GM21723 (cell line): Measurements from ENCODE around the gene RPL23.

Experiments
- ATAC-seq: cut with Tn5 transposase; IDR thresholded peaks from one replicate; pipeline ENCODE4 v1.9.1; 2021; ENCODE audit warnings: mild to moderate bottlenecking, moderate library complexity; ENCODE audit not compliant: unreplicated experiment

The RPL23 gene

DNA sequence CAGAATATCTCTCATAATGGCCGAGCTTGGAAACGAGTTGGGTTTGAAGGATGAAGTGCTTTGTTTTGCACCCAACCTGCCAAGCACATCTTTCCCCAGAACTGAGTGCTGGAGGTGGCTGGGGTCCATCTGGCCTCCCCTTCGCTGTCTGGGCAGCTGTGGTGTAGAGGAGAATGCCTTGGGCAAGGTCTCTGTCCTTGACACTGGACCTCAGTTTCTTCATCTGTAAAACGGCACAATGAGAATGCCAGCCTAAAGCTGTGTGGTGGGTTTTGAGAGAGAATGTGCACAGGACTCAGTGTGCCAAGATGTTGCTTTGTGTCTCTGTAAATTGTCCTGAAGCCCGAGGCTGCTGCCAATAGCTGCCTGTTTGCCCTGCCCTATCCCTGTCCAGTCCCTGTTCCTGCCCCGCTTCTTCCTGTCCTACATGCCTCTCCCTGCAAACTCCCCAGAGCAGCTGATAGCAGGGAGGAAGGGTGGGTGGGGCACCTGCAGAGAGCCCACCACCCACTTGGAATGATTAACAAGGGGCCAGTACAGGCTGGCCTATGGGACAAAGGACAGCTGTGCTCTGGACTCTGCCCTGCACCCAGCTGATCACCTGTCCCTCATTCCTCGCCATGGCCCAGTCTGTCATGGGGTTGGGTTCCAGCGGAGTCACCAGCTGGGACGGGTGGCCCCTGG, 31.7 kb upstream of the RPL23 start:
- no peak for ATAC-seq

DNA sequence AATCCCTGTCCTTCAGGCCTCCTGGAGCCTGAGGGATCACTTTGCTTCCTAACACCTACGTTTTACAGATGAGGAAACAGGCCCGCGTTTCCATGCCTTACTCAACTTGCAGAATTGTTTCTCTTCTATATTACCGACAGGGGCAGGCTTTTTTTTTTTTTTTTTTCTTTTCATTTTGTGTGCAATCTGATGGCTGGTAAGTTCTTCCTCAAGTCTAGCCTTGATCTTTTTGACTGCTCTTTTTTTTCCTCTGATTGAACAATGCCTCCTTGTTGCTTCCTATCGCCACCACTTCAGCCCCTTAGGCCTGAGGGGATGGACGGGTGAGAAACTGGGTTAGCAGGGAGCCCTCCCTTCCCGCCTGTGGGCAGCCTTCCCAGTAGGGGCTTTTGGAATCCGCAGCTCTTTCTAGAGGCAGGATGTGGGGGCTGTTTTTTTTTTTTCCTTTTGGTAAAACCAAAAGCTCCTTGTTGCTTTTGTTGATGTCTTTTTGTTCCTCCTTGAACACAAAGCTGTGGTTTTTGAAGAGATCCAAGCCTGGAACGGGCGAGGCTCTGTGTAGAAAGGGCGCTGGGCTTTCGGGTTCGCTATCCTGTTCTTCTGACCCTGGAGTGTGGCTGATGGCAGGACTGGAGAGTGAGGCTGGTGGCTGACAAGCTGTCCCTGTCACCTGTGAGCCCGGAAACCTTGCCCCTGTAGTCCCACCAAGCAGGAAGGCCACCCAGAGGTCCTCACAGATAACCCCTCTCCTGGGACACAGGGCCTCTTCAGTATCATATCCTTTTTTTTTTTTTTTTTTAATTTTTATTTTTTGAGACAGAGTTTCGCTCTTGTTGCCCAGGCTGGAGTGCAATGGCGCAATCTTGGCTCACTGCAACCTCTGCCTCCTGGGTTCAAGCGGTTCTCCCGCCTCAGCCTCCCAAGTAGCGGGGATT, 30.3 kb upstream of the RPL23 start:
- no peak for ATAC-seq

DNA sequence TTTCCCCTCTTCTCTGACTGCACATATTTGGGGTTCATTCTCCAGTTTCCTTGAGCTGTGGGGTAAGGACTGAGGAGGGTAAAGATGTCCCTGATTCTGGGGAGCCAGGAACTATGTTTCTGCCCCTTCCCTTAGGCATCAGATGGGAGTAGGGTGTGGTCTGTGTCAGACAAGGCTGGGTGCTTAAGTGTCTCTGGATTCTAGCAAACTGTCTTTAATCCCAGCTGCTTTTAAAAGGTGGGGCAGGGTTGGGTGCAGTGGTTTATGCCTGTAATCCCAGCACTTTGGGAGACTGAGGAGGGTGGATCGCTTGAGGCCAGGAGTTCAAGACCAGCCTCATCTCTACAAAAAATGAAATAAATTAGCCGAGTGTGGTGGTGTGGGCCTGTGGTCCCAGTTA, 29.3 kb upstream of the RPL23 start:
- ATAC-seq = no peak

DNA sequence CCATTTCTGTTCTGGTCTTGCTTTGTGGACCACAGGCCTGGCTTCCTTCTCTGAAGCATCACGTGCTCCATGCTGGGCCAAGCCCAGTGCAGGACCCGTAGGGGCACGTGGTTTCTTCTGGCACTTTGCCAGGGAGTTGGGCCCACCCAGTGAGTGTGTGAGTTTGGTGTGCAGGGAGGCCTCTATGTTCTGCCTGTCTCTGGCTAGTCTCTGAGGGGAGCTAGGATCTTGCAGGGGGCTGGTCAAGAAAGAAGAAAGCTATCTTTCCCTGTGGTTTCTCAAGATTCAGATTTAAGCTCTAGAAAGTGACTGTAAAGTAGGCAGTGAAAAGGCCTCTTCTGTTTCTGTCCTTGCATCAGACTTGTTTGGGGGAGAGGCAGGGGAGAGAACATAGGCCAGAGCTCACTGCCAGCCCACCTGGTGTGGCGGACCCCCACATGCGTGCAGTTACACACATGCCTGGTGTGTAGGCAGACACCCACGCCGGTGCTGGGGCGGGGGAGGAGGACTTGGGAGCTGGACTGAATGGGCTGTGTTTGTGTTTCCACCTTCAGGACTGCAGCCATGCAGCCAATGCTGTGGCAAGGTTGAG, 28.2 kb upstream of the RPL23 start:
- ATAC-seq = no peak

DNA sequence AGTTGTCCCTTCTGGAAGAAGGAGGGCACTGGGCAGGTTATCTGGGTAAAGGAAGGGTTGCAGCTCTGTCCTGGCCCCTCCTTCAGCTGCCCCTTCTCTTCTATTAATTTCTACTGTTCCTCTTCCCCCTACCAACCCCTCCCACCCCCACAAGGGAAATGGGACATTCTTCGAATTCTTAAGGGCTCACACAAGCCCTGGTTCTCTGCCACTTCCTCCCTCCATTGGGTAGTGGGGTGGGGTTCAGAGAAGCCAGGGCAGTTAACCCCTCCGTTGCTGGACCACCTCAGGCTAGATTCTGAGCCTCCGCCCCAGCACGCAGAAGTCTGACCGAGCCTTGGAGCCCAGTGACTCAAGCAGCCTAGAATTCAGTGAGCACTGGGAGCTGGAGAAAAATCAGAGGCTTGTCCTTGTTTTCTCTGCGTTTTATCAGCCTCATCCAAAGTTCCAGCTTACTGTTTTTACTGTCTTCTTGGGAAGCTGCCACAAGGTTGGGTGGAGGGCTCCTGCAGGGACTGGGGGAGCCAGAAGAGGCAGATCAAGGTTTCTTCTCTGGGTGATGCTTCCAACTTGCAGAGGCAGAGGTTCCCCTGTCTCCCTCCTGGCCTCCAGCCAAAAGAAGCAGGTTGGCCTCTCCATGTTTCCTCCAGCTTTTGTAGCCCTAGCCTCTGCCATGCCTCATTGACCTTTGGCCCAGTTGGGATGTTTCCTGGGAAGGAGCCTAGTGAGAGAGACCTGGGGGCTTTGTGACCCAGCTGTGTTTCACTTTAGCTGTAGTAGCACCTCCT, 26.6 kb upstream of the RPL23 start:
- no peak for ATAC-seq

DNA sequence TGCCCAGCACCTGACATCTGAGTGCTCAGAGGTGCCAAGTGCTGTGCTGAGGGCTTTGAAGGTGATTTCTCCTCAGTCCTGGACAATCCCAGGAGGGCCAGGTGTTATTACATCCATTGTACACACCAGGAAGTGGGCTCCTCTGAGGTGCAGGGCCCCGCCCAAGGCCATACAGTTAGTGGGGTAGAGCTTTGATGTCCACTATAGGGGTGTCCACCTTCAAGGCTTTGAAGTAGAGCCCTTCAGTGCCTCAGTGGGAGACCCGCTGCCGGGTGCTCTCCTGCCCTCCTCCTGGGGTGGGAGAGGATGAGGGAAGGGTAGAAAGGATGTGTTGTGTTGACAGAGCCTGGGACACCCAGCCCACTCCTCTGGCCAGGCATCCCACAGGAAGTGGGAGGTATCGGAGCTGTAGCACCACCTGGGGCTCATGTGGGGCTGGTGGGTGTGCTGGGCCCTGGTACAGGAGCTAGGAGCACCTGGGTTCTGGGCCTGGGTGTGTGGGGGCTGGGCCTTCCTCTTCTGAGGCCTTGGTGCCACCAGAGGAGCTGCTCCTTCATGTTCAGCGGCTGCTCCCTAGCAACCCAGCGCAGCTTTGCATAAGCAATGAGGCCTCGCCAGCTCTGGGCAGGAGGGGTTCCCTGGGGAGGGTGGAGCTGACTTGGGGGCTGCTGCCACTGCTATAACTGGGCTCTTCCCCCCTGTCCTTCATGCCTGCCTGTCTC, 23.8 kb upstream of the RPL23 start:
- no peak for ATAC-seq

DNA sequence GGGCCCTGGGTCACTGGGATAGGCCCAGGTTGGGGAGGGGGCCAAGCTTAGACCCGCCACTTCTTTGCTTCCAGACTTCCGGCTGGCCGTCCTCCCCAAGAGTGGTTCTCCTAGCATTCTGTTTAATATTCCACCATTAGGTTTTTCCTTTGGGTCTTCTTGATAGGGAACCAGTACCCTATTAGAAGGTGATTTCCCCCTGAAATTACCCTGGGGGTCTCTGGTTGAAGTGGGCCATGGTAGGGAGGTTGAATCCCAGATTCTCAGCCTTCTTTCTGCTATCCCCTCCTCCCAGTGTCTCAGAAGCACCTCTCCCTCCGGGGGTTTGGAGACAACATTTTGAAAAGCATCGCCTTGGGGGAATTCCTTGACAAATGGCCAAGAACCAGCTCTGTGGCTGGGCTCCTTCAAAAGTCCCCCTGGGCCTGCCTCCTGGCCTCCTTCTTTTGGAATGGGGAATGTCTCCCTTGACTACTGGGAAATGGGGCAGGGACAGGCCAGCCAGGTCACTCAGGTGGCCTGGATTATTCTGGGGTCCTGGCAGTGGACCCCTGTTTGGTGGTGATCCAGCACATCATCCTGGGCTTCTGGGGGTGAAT, 22.1 kb upstream of the RPL23 start:
- ATAC-seq = no peak

DNA sequence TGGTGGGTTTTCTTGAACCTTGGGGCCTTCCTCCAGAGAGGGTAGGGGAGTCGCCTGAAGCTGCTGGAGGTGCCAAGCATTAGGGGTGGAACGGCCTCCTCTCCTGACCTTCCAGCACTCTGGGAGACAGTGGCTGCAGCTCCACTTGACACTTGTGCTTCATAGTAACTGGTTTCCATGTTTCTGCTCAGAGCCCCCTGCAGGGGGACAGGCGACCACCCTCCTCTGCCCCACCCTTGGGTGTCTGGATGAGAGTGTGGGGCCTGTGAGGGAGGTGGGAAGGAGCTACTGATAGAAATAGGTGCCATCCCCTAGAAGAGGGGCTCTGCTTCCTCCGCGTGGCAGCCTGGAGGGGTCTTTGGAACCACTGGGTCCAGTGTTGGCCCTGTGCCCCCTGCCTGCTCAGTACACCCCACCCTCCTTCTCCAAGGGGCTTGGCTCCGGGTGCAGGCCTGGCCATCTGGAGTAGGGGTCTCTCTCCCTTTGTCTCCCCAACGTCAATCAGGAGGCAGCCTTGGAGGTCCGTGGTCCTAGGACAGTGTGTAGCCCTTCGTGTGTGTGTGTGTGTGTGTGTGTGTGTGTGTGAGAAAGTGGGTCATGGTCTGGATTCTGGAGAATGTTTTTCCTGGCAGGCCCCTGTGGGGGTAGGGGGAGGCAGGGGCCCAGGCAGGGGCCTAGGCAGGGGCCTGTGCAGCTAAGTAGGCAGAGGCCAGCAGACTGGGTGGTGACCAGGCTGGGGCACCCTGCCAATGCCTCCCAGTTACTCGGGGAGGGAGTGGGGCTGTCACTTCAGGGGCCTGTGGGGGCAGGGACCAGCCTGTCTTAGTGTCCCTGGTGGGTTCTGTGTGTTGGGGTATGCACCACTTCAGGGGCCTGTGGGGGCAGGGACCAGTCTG, 21.2 kb upstream of the RPL23 start:
- ATAC-seq = no peak

DNA sequence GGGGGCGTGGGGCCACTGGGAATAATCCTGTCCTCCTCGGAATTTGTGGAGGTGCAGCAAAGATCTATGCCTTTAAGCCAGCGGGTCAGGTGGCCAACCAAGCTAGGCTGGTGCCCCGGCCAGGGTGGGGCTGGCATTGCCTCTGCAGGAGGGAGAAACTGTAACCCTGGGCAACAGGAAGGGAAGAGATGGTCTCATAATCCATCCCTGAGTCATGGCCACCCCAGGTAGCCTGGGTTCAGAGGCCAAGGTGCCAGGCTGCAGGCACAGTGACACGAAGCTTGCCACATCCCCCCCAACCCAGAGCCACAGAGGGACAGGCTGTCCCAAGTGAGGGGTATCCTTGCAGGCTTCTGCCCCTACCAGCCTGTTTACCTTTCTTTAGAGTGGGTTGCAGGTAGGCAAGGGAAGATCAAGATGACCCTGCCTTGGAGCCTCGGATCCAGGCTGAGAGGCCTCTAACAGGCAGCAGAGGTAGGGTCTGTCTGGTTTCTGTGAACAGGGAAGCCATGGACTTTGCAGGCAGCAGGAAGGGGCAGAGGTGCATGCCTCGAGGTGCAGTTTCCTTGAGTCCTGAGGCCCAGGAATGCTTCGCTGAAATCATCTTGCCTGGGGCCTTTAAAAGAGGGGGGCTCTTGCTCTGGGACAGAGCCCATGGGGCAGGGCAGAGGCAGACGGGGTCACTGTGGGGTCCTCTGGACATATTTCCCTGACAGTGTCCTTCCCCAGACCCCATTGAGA, 20.3 kb upstream of the RPL23 start:
- ATAC-seq = no peak

DNA sequence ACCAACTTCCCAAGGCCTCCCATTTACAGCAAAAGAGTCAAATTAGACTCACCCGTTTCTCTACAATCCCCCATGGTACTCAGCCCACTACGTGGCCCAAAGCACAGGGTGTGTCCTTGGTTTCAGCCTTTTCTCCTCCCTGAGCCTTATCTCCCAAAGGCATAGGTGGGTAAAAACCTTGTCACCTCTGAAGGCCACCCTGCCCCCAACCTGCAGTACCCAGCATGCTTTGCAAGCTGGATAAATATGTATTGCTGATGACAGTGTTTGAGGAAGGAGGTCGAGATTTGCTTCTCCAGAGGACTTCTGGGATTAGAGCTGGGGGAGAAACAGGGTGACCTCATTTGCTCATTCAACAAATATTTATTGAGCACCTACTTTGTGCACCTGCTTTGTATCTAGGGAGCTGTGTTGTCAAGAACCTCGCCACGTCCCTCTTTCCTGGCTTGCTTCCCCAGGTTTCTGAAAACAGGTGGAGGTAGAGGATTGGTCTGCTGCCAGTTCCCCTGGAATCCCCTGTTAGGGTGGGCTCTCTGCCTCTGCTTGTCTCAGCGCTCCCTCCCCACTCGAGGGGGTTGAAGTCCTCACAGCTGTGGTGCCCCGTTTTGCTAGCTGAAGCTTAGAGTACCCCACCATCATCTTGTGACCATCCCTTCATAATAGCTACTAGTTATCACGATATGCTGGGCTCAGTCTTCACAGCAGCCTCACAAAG, 19.3 kb upstream of the RPL23 start:
- no peak for ATAC-seq

DNA sequence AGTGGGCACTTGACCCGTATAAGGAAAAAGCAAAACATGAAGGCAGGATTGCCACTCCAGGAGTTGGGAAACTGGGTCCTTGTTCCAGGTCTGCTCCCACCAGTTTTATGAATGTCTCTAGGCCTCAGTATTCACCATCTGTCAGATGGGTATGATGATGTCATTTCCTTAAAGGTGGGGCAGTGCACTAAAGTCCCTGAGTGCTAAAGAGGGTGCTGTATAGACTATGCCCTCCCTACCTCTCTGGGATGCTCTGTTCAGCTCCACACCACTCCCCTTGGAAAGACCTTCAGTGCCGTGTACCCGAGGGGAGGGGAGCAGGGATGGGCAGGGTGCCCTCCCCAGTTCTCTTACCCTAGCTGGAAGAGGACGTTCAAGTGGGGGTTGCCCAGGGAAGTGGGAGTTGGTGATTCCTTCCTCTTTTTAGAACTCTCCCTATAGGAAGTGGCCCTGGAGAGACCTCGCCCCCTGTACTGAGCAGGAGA, 18.5 kb upstream of the RPL23 start:
- ATAC-seq = no peak

DNA sequence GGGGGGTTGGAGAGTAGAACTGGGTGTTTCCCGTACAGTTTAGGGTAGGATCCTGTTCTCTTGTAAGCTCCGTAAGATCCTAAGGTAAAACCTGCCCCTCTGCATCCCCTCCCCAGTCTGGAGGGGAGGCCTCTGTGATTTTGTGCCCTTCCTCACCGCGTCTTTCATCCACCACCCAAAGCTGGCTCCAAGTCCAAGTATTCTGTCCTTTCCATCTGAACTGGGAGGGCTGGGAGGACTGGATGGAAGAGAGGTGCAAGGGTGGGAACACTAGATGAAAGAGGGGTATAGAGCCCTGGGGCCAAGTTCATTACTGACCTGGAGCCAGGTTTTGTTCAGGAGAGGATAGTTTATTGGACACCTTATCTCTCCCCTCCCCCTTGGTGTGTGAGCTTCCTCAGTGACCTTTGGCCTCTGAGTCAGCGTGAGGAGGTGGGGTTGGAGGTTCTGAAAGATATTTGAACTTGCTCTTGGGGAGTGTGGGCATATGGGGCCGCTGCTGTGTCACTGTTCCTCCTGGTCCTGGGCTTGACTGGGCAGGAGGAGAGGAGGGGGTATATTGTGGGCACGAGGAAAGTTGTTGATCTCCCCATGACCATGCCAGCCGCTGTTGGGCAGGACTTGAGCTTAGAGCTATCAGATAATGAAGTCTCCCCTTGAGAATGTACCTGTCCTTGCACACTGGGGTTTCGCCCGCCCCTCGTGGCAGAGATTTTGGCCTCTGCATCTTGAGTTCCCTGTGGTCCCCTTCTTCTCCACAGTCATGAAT, 17.9 kb upstream of the RPL23 start:
- ATAC-seq = no peak

DNA sequence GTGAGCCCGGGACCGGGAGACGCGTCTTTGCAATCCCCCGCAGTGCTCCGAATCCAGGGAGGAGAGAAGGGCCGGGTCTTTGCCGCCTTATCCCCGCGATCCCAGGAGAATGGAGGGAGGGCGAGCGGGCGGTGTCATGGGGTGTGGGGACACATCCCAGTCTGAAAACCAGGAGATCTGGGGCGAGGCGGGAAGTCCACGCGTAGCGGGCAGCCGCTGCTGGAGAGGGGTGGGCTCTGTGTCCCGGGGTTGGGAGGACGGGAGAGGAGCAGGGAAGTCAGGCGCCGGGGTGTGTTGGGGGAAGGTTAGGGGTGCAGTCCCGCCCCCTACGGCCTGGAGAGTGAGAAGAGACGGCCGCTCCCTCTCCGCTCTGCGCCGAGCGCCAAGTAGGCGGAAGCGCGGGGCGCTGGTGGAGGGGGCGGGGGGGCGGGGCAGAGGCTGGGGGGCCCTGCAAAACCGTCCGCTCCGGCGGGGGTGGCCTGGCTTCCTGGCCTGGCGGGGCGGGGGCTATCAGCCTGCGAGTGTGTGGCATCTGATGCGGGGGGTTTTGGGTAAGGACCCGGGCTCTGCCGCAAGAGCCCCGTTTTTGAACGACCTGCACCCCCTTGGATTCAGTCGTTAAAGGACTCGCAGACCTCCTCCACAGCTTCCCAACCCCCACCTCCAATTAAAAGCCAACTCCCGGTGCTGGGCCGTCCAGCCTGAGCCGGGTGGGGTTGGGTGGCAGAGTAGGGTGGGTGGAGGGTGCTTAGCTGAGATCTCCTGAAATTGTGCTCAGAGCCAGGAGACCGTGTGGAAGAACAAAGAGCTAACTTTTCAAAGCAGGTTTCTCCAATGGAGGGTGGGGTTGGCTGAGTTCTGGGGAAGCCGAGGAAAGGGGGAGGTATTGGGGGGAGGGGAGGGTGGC, 17.0 kb upstream of the RPL23 start:
- ATAC-seq = peak; percentile 23

DNA sequence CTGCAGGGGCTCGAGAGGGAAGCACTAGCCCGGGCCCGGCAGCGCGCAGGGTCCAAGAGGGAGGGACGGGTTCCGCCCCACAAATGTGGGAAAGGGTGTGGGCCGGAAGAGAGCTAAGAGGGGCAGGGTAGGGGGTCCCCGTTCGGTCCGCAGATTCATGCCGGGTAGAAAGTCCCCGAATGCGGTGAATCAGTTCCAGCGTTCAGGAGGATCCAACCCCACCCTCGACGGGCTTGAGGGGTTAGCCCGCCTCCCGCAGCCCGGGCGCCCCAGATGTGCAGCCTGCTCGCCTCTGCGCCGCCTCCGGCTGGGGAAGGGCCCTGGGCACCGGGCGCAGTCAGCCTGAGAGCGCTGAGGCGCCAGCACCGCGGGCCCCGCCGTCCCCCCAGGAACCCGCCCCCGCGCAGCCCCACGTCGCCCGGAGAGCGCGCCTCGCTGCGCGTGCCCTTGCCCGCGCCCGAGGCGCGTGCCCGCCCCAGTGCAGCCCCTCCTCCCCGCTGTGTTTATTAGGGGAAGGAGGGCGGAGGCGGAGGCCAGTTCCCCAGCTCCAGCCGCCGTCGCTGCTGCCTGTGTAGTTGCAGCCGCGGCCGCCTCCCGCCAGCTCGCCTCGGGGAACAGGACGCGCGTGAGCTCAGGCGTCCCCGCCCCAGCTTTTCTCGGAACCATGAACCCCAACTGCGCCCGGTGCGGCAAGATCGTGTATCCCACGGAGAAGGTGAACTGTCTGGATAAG, 16.2 kb upstream of the RPL23 start, which contains the start of gene LASP1:
Gene LASP1, plus strand, starts transcription at position 533 of the 733 bp plus-strand sequence. Its CDS starts 132 bp downstream, at position 665.
- ATAC-seq = peak; percentile 35
